Left lobe of liver (tissue), 2 donors: ENCODE data around the gene LGR4. TPM values are rescaled to one million over a fixed set of nuclear protein-coding genes. Genes with fewer than 3 reads are reported as not detected.
A peak's percentile ranks its signal among the peaks of the same experiment; 100 is the strongest.

Experiments used
- ATAC-seq: fragments of 200-7000 bp; cut with Tn5 transposase; one replicate; pipeline ENCODE4 v1.9.1; 2020; ENCODE audit warnings: mild to moderate bottlenecking, moderate library complexity
- DNase-seq: peaks from one replicate; pipeline ENCODE4 v3.0.0-alpha.2; 2020; ENCODE audit warnings: low spot score
- total RNA-seq: library from RNA; stranded (reverse); gene quantifications from one replicate; pipeline ENCODE4 v1.2.1, GENCODE V29; 2021
- donor health status: DM: no; HTN: no; CAD: no; lungs with moderate emphysema.
- donor health status: DM: no; HTN: yes; CAD: no.

LGR4 gene
- total RNA-seq, 1 donor from 2014 or later, result 50.8 TPM

DNA sequence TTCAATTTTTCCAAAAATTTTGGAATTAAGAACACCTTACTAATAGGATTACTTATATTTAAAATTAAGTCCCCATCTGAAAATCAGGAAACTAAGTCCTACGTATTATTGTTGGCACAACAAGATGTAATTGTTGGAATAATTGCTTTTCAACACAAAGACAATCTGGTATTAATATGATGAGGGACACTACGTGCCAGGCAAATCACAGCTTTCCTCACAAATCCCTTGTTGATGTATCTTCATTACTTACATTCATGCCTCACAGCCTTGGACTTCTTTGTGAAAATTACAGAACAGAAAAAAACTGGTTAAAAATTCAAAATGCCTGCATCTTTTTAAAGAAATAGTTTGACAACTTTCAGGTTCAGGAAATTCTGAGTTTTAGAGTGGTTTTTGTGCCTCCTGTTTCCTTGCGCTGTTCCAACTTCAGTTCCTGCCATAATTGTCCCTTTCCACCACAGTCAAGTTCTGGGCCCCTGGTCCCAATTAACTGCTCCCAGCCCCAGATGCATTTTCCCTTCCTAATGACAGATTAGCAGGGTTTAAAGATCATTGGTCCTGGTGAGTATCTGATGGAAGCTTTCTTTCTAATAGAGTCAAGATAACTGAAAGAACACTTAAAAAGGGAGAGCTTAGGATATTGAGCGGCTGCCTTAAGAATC is 86.3 kb downstream of the LGR4 start:
- ATAC-seq, result no peak

DNA sequence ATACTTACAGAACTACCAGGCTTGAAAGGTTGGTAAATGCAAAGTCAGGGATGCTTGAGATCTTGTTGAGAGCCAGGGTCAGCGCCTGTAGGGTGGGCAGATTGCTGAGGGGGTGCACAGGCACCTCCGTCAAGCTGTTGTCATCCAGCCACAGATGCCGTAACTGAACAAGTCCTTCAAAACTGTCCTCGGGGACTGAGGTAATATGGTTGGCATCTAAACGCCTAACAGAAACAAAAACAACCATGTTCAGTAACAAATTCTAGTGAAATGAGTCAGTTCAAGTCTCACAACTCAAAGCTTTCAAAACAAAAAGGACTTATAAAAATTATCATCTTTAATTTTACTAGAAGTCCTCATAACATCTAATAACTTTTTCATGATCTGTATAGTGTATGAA is 87.3 kb downstream of the LGR4 start:
- no peak for ATAC-seq
- DNase-seq, result no peak

More for the DNA sequence above, 86.3 kb downstream of the LGR4 start:
- no peak for DNase-seq

DNA sequence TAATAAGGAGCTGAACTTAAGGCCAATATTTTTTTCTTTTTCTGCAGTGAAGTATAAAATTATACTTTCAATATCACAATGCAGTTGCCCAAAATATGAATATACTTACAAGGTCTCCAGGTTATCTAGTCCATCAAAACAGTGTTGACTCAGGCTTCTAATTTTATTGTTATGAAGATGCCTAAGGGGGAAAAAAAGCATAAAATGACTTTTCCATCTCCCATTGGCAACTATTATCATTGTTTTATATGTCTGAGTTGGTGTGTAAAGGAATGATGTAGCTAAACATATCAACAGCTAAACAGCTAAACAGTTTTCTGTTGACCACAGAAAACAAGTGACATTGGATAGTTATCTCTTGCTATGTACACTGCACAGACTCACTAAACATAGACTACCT is 88.4 kb downstream of the LGR4 start:
- no peak for DNase-seq
- no peak for ATAC-seq

DNA sequence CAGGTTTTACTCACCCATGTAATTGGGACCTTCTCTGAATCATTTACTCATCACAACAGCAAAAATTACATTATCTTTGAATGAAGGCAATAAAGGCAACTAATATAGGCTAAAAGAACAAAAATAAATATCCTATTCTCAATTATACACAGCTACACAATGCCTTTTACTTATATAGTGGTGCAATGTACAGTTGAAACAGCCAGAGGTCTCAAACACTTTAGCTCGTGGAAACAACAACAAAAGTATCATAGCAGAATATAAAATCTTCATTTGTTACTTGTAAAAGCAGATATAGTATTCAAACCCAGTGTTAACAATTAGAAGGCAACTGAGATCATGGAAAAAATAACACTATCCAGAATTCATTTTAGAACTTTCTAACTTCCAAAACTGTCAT is 88.9 kb downstream of the LGR4 start:
- ATAC-seq (no peak), DNase-seq (no peak)

DNA sequence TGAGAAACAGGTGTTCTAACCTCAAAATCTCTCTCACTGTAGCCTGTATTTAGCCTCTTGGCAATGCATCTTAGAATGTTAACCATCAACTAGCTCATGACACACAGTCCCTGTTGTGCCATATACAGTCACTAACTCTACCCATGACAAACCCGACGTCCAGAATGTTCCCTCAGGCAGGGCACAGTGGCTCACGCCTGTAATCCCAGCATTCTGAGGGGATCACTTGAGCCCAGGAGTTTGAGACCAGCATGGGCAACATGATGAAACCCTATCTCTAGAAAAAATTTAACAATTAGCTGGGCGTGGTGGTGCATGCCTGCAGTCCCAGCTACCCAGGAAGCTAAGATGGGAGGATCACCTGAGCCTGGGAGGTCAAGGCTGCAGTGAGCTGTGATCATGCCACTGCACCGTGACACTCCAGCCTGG is 91.3 kb downstream of the LGR4 start:
- peak; percentile 95 for ATAC-seq

DNA sequence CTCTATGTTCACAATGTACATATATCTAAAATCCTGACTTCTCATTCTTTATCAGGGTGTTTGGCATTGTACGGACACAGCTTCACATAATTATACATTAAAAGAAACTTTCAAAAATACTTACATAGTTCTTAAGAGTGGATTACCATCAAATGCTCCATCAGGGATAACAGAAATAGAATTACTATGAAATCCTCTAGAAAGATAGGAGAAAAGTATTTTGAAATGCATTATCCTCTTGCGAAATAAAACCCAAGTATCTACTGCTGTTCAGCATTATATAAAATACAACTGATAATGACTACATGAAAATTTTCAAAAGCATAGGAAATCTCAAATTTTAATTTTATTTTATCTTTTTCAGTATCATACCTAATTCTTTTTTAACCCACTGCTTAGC is 91.8 kb downstream of the LGR4 start:
- ATAC-seq, result no peak

More for the DNA sequence above, 91.3 kb downstream of the LGR4 start:
- peak; percentile 83 for DNase-seq

DNA sequence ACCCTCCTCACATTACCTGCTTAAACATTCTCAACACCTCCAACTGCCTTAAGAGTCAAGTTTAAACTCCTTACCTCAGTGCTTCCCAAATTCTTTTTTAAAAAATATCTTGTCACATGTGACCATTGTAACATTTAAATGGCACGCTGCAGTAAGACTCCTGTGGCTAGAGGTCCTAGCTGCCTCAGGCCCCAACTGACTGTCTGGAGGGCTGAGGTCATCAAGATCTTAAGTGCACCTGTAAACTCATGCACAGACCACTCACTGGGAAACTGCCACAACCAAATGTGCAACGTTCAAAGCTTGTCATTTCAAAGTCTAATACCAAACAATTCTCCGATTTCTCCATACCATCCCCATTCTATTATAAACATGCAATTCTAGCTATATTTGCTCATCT is 93.1 kb downstream of the LGR4 start:
- ATAC-seq (no peak), DNase-seq (no peak)

More for the DNA sequence above, 91.8 kb downstream of the LGR4 start:
- DNase-seq, result no peak

DNA sequence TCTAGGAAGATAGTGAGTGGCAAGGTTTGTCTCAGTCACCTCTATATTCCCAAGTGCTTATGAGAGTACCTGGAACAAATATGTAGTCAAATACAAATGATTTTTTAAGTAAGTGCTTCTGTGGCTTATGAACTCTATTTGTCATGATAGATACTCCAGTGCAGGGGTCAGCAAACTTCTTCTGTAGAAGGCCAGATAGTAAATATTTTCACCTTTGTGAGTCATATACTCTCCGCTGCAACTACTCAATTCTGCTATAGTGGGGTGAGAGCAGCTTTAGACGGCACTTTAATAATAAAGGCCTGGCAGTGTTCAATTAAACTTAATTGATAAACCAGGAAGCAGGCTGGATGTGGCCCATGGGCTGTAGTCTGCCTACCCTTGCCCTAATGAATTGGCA is 97.2 kb downstream of the LGR4 start:
- DNase-seq (no peak), ATAC-seq (peak; percentile 56)

DNA sequence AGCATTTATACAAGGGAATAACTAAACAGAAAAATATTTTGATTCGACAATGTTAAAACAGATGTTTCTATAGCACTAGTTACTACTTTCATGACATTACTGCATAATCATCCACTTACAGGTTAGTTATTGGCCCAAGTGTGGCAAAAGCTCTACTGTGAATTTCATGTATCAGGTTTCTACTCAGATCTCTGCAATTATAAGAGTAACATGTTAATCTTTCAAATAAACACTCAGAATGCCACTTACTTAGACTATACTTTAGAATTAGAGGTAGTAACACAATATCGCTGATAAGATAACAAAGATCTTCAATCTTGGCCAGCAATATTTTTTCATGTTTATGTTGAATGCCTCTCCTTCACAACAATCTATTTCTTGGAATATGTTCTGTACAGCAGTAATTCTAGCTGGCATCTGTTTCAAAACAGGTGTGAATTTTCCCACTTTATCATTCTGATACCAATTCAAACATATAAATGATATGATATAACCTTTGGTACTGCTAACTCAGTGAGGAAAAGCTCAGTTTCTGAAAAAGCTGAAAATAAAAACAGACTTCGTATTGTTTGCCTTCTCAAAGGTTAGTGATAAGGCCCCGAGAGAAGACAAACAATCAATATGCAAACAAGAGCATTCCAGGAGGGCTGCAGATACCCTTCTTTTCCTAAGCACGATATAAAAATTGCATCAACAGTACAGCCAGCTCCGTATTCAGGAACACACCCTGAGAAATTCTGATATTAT is 98.6 kb downstream of the LGR4 start:
- ATAC-seq, result peak; percentile 86
- no peak for DNase-seq

DNA sequence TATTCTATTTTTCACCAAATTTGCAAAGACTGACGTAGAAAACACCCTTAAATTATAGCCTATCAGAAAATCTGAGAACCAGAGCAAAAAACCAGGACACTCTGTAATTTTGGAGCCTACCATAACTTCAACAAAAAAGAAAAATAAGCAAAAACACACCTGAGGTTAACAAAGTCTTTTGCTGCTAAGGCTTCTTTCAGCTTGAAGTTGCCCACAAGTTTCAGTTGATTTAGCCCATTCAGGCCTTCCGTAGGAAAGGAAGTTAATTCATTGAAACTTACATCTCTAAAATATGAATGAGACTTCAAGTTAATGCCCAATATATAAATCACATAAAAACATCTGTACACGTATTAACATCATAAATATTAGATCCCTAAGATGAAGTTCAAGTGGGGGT is 99.2 kb downstream of the LGR4 start:
- no peak for ATAC-seq
- no peak for DNase-seq

- ATAC-seq (no peak), DNase-seq (no peak)
Observed at GRCh38 chr11:27372164-27372563, 100.4 kb downstream of the LGR4 start.

DNA sequence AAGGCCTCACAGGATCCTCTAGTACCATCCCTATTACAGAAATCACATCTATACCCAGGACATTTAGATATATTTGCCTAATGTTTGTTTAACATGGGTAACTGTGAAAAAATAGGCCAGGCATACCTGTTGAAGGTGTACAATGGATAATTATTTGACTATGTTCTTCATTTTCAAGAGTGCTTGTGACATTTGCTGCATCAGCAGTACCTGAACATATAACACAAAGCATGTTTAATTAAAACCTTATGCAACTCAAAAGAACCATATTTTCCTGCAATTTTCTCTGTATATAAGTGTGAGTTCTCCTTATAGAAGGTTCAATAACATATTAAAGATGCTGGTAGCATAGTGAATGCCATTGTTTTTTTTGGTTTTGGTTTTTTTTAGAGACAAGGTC is 101.1 kb downstream of the LGR4 start:
- ATAC-seq, result no peak
- DNase-seq, result no peak

DNA sequence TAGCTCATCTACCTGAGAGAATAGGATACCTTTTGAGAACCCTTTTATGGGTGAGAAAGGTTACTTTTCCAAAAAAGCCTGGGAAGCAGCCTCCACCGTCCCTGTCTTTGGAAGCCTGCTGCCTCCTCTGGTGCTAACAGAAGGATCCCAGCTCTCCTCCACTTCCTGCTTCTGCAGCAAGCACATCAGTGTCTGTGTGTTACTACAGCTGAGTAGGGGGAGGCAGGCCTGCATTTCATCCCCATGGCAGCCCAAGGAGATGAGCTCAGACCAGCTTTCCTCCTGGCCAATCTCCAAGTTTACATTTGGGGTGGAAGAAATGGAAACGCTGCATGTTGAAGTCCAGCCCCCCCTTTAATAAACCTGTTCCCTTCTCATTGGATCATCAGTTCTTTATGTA is 102.2 kb downstream of the LGR4 start:
- DNase-seq (no peak), ATAC-seq (no peak)

GRCh38 chr11:27367881-27368280 is 104.7 kb downstream of the LGR4 start:
- ATAC-seq, result no peak
- DNase-seq, result no peak

- no peak for DNase-seq
- ATAC-seq, result peak; percentile 4
Observed at GRCh38 chr11:27363576-27364117, 108.9 kb downstream of the LGR4 start.

GRCh38 chr11:27362749-27363575 is 109.6 kb downstream of the LGR4 start, which contains the start of gene CCDC34:
Gene CCDC34 (minus strand): TSS chr11:27363215. CDS start chr11:27363194, 21 bp downstream.
- peak; percentile 93 for DNase-seq
- peak; percentile 99 for ATAC-seq

DNA sequence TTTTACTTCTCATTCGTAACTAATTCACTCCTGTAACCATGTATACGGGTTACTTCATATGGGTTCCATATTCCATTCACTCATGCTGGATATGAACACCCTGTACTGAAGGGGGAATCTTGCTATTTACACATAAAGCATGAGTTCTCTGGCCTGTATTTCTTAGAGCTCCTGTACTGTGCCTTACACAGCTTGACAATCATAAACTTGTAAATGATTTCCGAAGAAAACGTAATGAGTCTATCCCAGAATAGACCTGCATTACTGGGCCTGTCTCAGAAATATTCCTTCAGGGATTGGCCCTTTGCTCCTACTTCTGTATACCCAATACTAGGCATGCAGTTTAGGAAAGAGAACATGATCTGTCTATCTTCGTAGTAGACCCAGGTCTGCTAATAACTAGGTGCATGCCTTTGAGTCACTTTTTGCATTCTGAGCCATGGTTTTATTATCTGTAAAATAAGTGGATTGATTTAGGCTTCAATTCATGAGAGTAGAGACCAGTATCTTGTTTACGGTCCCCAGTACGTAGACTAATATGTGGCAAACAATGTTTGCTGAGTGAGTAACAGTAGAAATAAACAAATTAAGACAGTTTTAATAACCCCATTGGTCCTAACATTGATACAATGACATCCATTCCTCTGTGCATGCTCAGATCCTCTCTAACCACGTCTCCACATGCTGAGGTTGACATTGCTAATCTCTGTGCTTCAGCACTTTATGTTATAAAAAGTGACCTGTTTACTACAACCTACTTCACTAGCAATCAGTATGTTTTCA is 110.8 kb downstream of the LGR4 start:
- ATAC-seq (no peak), DNase-seq (no peak)

DNA sequence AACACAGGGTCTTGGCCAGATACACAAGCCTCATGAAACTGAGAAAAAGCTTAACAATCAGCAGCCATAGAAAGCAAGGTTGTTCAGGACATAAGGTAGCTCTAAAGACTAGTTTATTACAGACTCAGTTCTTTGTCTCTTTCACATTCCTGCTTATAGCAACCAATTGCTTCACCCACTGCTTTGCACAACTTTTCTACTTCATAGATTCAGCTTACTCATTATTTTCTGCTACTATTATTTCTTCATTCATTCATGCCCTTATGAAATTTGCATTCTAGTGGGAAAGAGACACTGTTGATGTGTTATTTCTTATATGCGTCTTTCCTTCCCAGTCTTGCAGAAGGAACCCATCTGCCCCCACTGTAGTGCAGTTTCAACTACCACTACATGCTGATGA is 114.3 kb downstream of the LGR4 start:
- ATAC-seq (no peak), DNase-seq (no peak)

DNA sequence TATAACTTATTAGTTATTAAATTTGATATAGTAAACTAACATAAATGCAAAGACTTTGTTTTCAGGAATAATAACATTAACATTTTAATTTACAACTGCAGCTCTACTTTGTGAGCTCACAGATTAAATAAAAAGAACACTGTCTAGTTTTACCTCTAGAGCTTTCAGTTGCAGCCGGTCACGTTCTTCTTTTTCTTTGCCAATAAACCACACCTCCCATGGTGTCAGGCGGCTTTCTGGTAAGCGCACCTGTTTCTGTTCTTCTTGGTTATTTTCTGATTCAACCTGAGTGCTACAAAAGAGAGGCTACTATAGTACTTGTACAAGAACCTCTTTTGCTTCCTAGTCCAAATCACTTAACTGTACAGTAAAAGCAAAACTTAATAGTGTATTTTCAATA is 115.3 kb downstream of the LGR4 start:
- DNase-seq, result no peak

GRCh38 chr11:27356624-27357222 is 115.9 kb downstream of the LGR4 start:
- ATAC-seq (no peak), DNase-seq (no peak)

More for the DNA sequence above, 115.3 kb downstream of the LGR4 start:
- peak; percentile 52 for ATAC-seq
